IgD-negative memory B cell (primary cell): ENCODE measurements around the gene NLRC4. TPM values are rescaled to one million over a fixed set of nuclear protein-coding genes. Genes with fewer than 3 reads are reported as not detected.
A peak's percentile ranks its signal among the peaks of the same experiment; 100 is the strongest.

ENCODE experiments used
- H3K27ac Mint-ChIP-seq, 3 donors: one replicate each; pipeline ENCODE4 v1.8.0; 2020 to 2022; ENCODE audit warnings: mild to moderate bottlenecking in 3 of 3, mixed read lengths in 3 of 3, moderate library complexity in 1 of 3
- H3K27me3 Mint-ChIP-seq: one replicate; pipeline ENCODE4 v1.8.0; 2021; ENCODE audit warnings: mixed read lengths
- H3K36me3 Mint-ChIP-seq: one replicate; pipeline ENCODE4 v1.8.0; 2020; ENCODE audit warnings: mild to moderate bottlenecking, mixed read lengths
- H3K4me1 Mint-ChIP-seq, 3 donors: one replicate each; pipeline ENCODE4 v1.8.0; 2020 to 2022; ENCODE audit warnings: mixed read lengths in 3 of 3, mild to moderate bottlenecking in 1 of 3
- H3K4me3 Mint-ChIP-seq, 4 donors: one replicate each; pipeline ENCODE4 v1.8.0; 2020 to 2022; ENCODE audit warnings: mild to moderate bottlenecking in 4 of 4, mixed read lengths in 4 of 4, moderate library complexity in 3 of 4
- H3K9me3 Mint-ChIP-seq, 3 donors: one replicate each; pipeline ENCODE4 v1.8.0; 2020 to 2021; ENCODE audit warnings: mixed read lengths in 3 of 3, mild to moderate bottlenecking in 1 of 3
- polyA plus RNA-seq: library from polyadenylated mRNA; unstranded; fragments of 300-500 nt; fragmentation: Illumina TruSeq; gene quantifications from one replicate; pipeline ENCODE4 v1.2.3, GENCODE V29; 2021

Gene NLRC4
- polyA plus RNA-seq, 1 donor from 2014 or later = 1.6 TPM

GRCh38 chr2:32271063-32271462, 6.4 kb upstream of the NLRC4 start:
- H3K4me3 Mint-ChIP-seq = no peak overlapping the region
- H3K9me3 Mint-ChIP-seq = no peaks in the 10 kb centered on the region
- no peaks in the 10 kb centered on the region for H3K4me1 Mint-ChIP-seq
- H3K27me3 Mint-ChIP-seq = no peaks in the 10 kb centered on the region
- no peak overlapping the region for H3K27ac Mint-ChIP-seq
- H3K36me3 Mint-ChIP-seq = peaks cover 4% of the 10 kb centered on the region

- H3K36me3 Mint-ChIP-seq = peaks cover 4% of the 10 kb centered on the region
- H3K4me1 Mint-ChIP-seq = peaks cover 17 to 23% (median 21%) of the 10 kb centered on the region in 3 donors
- H3K9me3 Mint-ChIP-seq = no peaks in the 10 kb centered on the region
- H3K27ac Mint-ChIP-seq = peak overlapping the region in 1 of 3 donors; percentile 59
- no peaks in the 10 kb centered on the region for H3K27me3 Mint-ChIP-seq
- peak overlapping the region in 2 of 4 donors; percentile 9 to 78 for H3K4me3 Mint-ChIP-seq
These were observed 2.6 kb downstream of the NLRC4 start for GRCh38 chr2:32262105-32262504.

GRCh38 chr2:32260376-32260775, 4.3 kb downstream of the NLRC4 start:
- Mint-ChIP-seq H3K4me1 (peaks cover 16 to 23% (median 17%) of the 10 kb centered on the region in 3 donors), H3K27ac (no peak overlapping the region), H3K27me3 (no peaks in the 10 kb centered on the region), H3K9me3 (no peaks in the 10 kb centered on the region), H3K36me3 (peaks cover 5% of the 10 kb centered on the region), H3K4me3 (peak overlapping the region in 1 of 4 donors; percentile 23)

- no peaks in the 10 kb centered on the region for H3K27me3 Mint-ChIP-seq
- H3K4me3 Mint-ChIP-seq = no peak overlapping the region
- no peaks in the 10 kb centered on the region for H3K9me3 Mint-ChIP-seq
- no peak overlapping the region for H3K27ac Mint-ChIP-seq
- H3K4me1 Mint-ChIP-seq = peaks cover 7 to 8% (median 8%) of the 10 kb centered on the region in 3 donors
- peaks cover 5% of the 10 kb centered on the region for H3K36me3 Mint-ChIP-seq
These were observed 6.4 kb downstream of the NLRC4 start for GRCh38 chr2:32258242-32258641.

GRCh38 chr2:32250290-32250689, 14.4 kb downstream of the NLRC4 start:
- no peaks in the 10 kb centered on the region for H3K4me1 Mint-ChIP-seq
- peaks cover 4% of the 10 kb centered on the region for H3K36me3 Mint-ChIP-seq
- H3K9me3 Mint-ChIP-seq = no peaks in the 10 kb centered on the region
- no peak overlapping the region for H3K4me3 Mint-ChIP-seq
- no peak overlapping the region for H3K27ac Mint-ChIP-seq
- no peaks in the 10 kb centered on the region for H3K27me3 Mint-ChIP-seq

GRCh38 chr2:32249731-32250236, 14.9 kb downstream of the NLRC4 start:
- no peaks in the 10 kb centered on the region for H3K9me3 Mint-ChIP-seq
- H3K4me1 Mint-ChIP-seq = no peaks in the 10 kb centered on the region
- H3K27me3 Mint-ChIP-seq = no peaks in the 10 kb centered on the region
- no peak overlapping the region for H3K4me3 Mint-ChIP-seq
- H3K36me3 Mint-ChIP-seq = peaks cover 6% of the 10 kb centered on the region
- no peak overlapping the region for H3K27ac Mint-ChIP-seq

GRCh38 chr2:32248299-32248698, 16.4 kb downstream of the NLRC4 start:
- peaks cover 6% of the 10 kb centered on the region for H3K36me3 Mint-ChIP-seq
- no peak overlapping the region for H3K27ac Mint-ChIP-seq
- H3K27me3 Mint-ChIP-seq = no peaks in the 10 kb centered on the region
- H3K4me3 Mint-ChIP-seq = no peak overlapping the region
- no peaks in the 10 kb centered on the region for H3K4me1 Mint-ChIP-seq
- H3K9me3 Mint-ChIP-seq = no peaks in the 10 kb centered on the region

GRCh38 chr2:32246911-32247310, 17.8 kb downstream of the NLRC4 start:
- Mint-ChIP-seq H3K36me3 (peaks cover 7% of the 10 kb centered on the region), H3K4me3 (no peak overlapping the region), H3K4me1 (no peaks in the 10 kb centered on the region), H3K9me3 (no peaks in the 10 kb centered on the region), H3K27ac (no peak overlapping the region), H3K27me3 (no peaks in the 10 kb centered on the region)

- H3K4me3 Mint-ChIP-seq = no peak overlapping the region
- no peaks in the 10 kb centered on the region for H3K27me3 Mint-ChIP-seq
- H3K27ac Mint-ChIP-seq = no peak overlapping the region
These were observed 22.4 kb downstream of the NLRC4 start for GRCh38 chr2:32242331-32242730.

GRCh38 chr2:32237996-32238395, 26.7 kb downstream of the NLRC4 start:
- no peak overlapping the region for H3K4me3 Mint-ChIP-seq
- H3K27me3 Mint-ChIP-seq = no peaks in the 10 kb centered on the region
- no peaks in the 10 kb centered on the region for H3K9me3 Mint-ChIP-seq
- H3K36me3 Mint-ChIP-seq = peaks cover 36% of the 10 kb centered on the region
- peaks cover 0 to 1% (median 0%) of the 10 kb centered on the region in 3 donors for H3K4me1 Mint-ChIP-seq
- H3K27ac Mint-ChIP-seq = no peak overlapping the region

More at GRCh38 chr2:32242331-32242730, 22.4 kb downstream of the NLRC4 start:
- Mint-ChIP-seq H3K36me3 (peaks cover 32% of the 10 kb centered on the region), H3K4me1 (peaks cover 0 to 1% (median 0%) of the 10 kb centered on the region in 3 donors), H3K9me3 (no peaks in the 10 kb centered on the region)

GRCh38 chr2:32237488-32237887, 27.2 kb downstream of the NLRC4 start:
- H3K27me3 Mint-ChIP-seq = no peaks in the 10 kb centered on the region
- no peak overlapping the region for H3K4me3 Mint-ChIP-seq
- no peak overlapping the region for H3K27ac Mint-ChIP-seq
- H3K9me3 Mint-ChIP-seq = peaks cover 0 to 1% (median 0%) of the 10 kb centered on the region in 3 donors
- peaks cover 0 to 1% (median 0%) of the 10 kb centered on the region in 3 donors for H3K4me1 Mint-ChIP-seq
- H3K36me3 Mint-ChIP-seq = peaks cover 39% of the 10 kb centered on the region

GRCh38 chr2:32235315-32235714, 29.4 kb downstream of the NLRC4 start:
- H3K27me3 Mint-ChIP-seq = no peaks in the 10 kb centered on the region
- H3K36me3 Mint-ChIP-seq = peaks cover 40% of the 10 kb centered on the region
- no peak overlapping the region for H3K27ac Mint-ChIP-seq
- H3K4me3 Mint-ChIP-seq = no peak overlapping the region
- peaks cover 0 to 1% (median 0%) of the 10 kb centered on the region in 3 donors for H3K9me3 Mint-ChIP-seq
- H3K4me1 Mint-ChIP-seq = no peaks in the 10 kb centered on the region

- Mint-ChIP-seq H3K36me3 (peaks cover 15% of the 10 kb centered on the region), H3K27ac (no peak overlapping the region), H3K9me3 (peaks cover 0 to 1% (median 0%) of the 10 kb centered on the region in 3 donors), H3K4me1 (peaks cover 0 to 3% (median 0%) of the 10 kb centered on the region in 3 donors), H3K27me3 (no peaks in the 10 kb centered on the region), H3K4me3 (no peak overlapping the region)
These were observed 32.7 kb downstream of the NLRC4 start for GRCh38 chr2:32231959-32232358.

GRCh38 chr2:32229635-32230034, 35.1 kb downstream of the NLRC4 start:
- Mint-ChIP-seq H3K27ac (peak overlapping the region in 1 of 3 donors; percentile 33), H3K9me3 (peaks cover 0 to 1% (median 0%) of the 10 kb centered on the region in 3 donors), H3K27me3 (no peaks in the 10 kb centered on the region), H3K4me3 (no peak overlapping the region), H3K4me1 (peaks cover 0 to 3% (median 0%) of the 10 kb centered on the region in 3 donors), H3K36me3 (peaks cover 9% of the 10 kb centered on the region)

GRCh38 chr2:32228181-32228580, 36.5 kb downstream of the NLRC4 start:
- Mint-ChIP-seq H3K27me3 (no peaks in the 10 kb centered on the region), H3K27ac (peak overlapping the region in 1 of 3 donors; percentile 47), H3K36me3 (peaks cover 5% of the 10 kb centered on the region), H3K4me3 (no peak overlapping the region), H3K9me3 (peaks cover 0 to 1% (median 0%) of the 10 kb centered on the region in 3 donors), H3K4me1 (peaks cover 0 to 3% (median 0%) of the 10 kb centered on the region in 3 donors)

GRCh38 chr2:32227492-32227891, 37.2 kb downstream of the NLRC4 start:
- no peak overlapping the region for H3K4me3 Mint-ChIP-seq
- H3K27ac Mint-ChIP-seq = peak overlapping the region in 1 of 3 donors; percentile 15

More at GRCh38 chr2:32227492-32227891, 37.2 kb downstream of the NLRC4 start:
- Mint-ChIP-seq H3K9me3 (no peaks in the 10 kb centered on the region), H3K27me3 (no peaks in the 10 kb centered on the region), H3K4me1 (peaks cover 0 to 3% (median 0%) of the 10 kb centered on the region in 3 donors), H3K36me3 (peaks cover 6% of the 10 kb centered on the region)
